ENCODE data around the gene SERF2. TPM values are rescaled to one million over a fixed set of nuclear protein-coding genes. Genes with fewer than 3 reads are reported as not detected.

The SERF2 gene
- total and polyA plus RNA-seq, 2 of the 13 experiments (the other 11 are each of a cell fraction or from before 2014, with no cell fraction given): 811 to 1,257 TPM

DNA sequence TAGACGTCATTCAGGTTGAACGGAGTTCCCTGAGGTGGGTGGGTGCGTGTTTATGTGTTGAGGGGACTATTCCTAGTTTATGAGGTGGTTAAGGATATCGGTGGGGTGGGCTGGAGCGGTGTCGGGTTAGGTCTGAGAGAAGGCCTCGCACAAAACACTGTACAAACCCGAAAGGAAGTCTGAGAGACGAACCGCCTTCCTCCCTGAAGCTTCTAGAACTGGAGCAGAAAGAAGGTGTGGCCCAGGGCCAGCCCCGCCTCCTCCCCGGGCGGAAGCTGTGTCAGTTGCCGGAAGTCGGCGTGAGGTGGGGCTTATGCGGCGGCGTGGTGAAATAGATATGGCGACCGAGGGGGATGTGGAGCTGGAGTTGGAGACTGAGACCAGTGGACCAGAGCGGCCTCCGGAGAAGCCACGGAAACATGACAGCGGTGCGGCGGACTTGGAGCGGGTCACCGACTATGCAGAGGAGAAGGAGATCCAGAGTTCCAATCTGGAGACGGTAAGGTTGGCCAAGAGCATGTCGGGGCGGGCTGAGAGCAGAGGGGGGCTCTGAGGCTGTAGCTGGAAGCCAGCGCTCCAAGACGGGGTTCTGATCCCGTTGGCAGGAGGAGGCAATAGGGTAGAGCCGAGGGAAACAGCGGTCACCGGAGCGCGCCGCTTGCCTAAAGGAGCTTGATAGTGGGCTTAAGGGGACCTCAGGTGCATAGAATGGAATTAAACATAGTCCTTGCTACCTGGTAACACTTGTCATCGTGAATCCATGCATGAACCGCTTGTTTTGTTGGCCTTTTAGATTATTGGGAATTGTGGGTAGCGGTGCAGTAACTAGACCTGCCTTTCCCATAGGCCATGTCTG is 8.4 kb downstream of the SERF2 start, which contains the start of gene HYPK (continued):
- TF ChIP-seq, protein P1, sequence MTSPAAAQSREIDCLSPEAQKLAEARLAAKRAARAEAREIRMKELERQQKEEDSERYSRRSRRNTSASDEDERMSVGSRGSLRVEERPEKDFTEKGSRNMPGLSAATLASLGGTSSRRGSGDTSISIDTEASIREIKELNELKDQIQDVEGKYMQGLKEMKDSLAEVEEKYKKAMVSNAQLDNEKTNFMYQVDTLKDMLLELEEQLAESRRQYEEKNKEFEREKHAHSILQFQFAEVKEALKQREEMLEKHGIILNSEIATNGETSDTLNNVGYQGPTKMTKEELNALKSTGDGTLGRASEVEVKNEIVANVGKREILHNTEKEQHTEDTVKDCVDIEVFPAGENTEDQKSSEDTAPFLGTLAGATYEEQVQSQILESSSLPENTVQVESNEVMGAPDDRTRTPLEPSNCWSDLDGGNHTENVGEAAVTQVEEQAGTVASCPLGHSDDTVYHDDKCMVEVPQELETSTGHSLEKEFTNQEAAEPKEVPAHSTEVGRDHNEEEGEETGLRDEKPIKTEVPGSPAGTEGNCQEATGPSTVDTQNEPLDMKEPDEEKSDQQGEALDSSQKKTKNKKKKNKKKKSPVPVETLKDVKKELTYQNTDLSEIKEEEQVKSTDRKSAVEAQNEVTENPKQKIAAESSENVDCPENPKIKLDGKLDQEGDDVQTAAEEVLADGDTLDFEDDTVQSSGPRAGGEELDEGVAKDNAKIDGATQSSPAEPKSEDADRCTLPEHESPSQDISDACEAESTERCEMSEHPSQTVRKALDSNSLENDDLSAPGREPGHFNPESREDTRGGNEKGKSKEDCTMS (CRISPR knock-in tag; conservative IDR thresholded peaks at IDR 0.05): no peak
- TF ChIP-seq ZNF569 (CRISPR knock-in tag; IDR thresholded peaks at IDR 0.05; ENCODE audit: borderline replicate concordance) (no peak), TEAD2 (CRISPR knock-in tag; IDR thresholded peaks at IDR 0.05) (no peak), ZNF891 (CRISPR knock-in tag; IDR thresholded peaks at IDR 0.05) (peak; percentile 90), AGO1 (IDR thresholded peaks at IDR 0.05; ENCODE audit: low read depth, low read length, poor library complexity, severe bottlenecking) (peak; percentile 95), TAF15 (IDR thresholded peaks at IDR 0.05; ENCODE audit: low read depth, low read length, poor library complexity, severe bottlenecking) (no peak), ZNF567 (CRISPR knock-in tag; IDR thresholded peaks at IDR 0.05; ENCODE audit: borderline replicate concordance) (no peak), IRX3 (CRISPR knock-in tag; IDR thresholded peaks at IDR 0.05; ENCODE audit: borderline replicate concordance, low read depth) (no peak), ZNF879 (CRISPR knock-in tag; IDR thresholded peaks at IDR 0.05) (no peak), PITX1 (CRISPR knock-in tag; IDR thresholded peaks at IDR 0.05) (peak; percentile 30; the same call in 1 of the 2 replicates), TBX2 (CRISPR knock-in tag; IDR thresholded peaks at IDR 0.05; ENCODE audit: borderline replicate concordance) (0 out of 2 replicates have a peak, but pooled peaks have one; percentile 54), POLR2A (IDR thresholded peaks at IDR 0.05; ENCODE audit: insufficient read depth in 1 of 2, low read depth in 2 of 2, low read length in 2 of 2) (peak; percentile 73 to 86), CENPT (CRISPR knock-in tag; IDR thresholded peaks at IDR 0.05; ENCODE audit: low read depth) (0 out of 2 replicates have a peak, but pooled peaks have one; percentile 79), GMEB1 (CRISPR knock-in tag; IDR thresholded peaks at IDR 0.05; ENCODE audit: borderline replicate concordance) (peak; percentile 79), SNAPC4 (CRISPR knock-in tag; IDR thresholded peaks at IDR 0.05) (peak; percentile 54; the same call in 1 of the 2 replicates)
- TF ChIP-seq, protein P2, sequence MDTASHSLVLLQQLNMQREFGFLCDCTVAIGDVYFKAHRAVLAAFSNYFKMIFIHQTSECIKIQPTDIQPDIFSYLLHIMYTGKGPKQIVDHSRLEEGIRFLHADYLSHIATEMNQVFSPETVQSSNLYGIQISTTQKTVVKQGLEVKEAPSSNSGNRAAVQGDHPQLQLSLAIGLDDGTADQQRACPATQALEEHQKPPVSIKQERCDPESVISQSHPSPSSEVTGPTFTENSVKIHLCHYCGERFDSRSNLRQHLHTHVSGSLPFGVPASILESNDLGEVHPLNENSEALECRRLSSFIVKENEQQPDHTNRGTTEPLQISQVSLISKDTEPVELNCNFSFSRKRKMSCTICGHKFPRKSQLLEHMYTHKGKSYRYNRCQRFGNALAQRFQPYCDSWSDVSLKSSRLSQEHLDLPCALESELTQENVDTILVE (CRISPR knock-in tag; IDR thresholded peaks at IDR 0.05): 0 out of 2 replicates have a peak, but pooled peaks have one; percentile 16
- TF ChIP-seq, protein P3, sequence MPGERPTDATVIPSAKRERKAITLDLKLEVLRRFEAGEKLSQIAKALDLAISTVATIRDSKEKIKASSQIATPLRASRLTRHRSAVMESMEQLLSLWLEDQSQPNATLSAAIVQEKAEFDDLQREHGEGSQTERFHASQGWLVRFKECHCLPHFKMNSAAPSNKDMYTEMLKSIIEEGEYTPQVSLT (CRISPR knock-in tag; IDR thresholded peaks at IDR 0.05; ENCODE audit: borderline replicate concordance, low read depth): no peak

Measured in HepG2 (cell line).